SKM-1 treated with dmso at 0.1 percent for 144 hours (cell line): ENCODE measurements around the gene RNF41.
"Not testable (repeated sequence)": the region's sequence is repeated elsewhere in the genome, so short reads cannot be mapped to it uniquely, and the experiment has no call there.

Experiments used
- DNase-seq: peaks from one replicate; lab custom pipeline; 2025; ENCODE audit not compliant: unreplicated experiment; lab: John Stamatoyannopoulos, UW

Gene RNF41

GRCh38 chr12:56172839-56173238, 48.9 kb downstream of the RNF41 start:
- no peak for DNase-seq

- no peak for DNase-seq
Measured at GRCh38 chr12:56169229-56169759, 52.4 kb downstream of the RNF41 start.

- DNase-seq, result no peak
Measured at GRCh38 chr12:56165369-56165768, 56.4 kb downstream of the RNF41 start.

- DNase-seq, result no peak
Measured at GRCh38 chr12:56164345-56164729, 57.4 kb downstream of the RNF41 start.

GRCh38 chr12:56163533-56164344, 58.0 kb downstream of the RNF41 start:
- DNase-seq, result no peak

GRCh38 chr12:56162468-56163290, 59.0 kb downstream of the RNF41 start:
- DNase-seq, result no peak

GRCh38 chr12:56161690-56162351, 59.9 kb downstream of the RNF41 start:
- DNase-seq, result no peak

- no peak for DNase-seq
Measured at GRCh38 chr12:56160894-56161689, 60.6 kb downstream of the RNF41 start.

- no peak for DNase-seq
Measured at GRCh38 chr12:56160193-56160763, 61.4 kb downstream of the RNF41 start.

GRCh38 chr12:56159482-56160192, 62.1 kb downstream of the RNF41 start:
- no peak for DNase-seq

GRCh38 chr12:56158926-56159461, 62.7 kb downstream of the RNF41 start:
- no peak for DNase-seq

- peak; percentile 84 for DNase-seq
Measured at GRCh38 chr12:56158029-56158925, 63.4 kb downstream of the RNF41 start, which contains the start of gene MYL6. Gene MYL6 (plus strand): TSS chr12:56158359. CDS start chr12:56158402, 43 bp downstream.

- peak; percentile 65 for DNase-seq
Measured at GRCh38 chr12:56157201-56158028, 64.3 kb downstream of the RNF41 start.

GRCh38 chr12:56156464-56157200, 65.1 kb downstream of the RNF41 start:
- not testable (repeated sequence) for DNase-seq

- DNase-seq, result no peak
Measured at GRCh38 chr12:56155256-56155845, 66.4 kb downstream of the RNF41 start.

GRCh38 chr12:56154818-56155217, 66.9 kb downstream of the RNF41 start:
- no peak for DNase-seq
